ENCODE measurements around the gene SIPA1L2.
"Not testable (repeated sequence)": the region's sequence is repeated elsewhere in the genome, so short reads cannot be mapped to it uniquely, and the experiment has no call there.

SIPA1L2 gene

DNA sequence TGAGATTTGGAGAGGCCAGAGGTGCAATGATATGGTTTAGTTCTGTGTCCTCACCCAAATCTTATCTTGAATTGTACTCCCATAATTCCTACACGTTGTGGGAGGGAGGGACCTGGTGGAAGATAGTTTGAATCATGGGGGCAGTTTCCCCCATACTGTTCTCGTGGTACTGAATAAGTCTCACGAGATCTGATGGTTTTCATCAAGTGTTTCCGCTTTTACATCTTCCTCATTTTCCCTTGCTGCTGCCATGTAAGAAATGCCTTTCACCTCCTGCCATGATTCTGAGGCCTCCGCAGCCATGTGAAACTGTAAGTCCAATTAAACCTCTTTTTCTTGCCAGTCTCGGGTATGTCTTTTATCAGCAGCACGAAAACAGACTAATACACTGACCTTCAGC, 17.1 kb downstream of the SIPA1L2 start:
- DNase-seq, result not testable (repeated sequence)

GRCh38 chr1:232611834-232612233, 18.1 kb downstream of the SIPA1L2 start:
- no peak for DNase-seq

DNA sequence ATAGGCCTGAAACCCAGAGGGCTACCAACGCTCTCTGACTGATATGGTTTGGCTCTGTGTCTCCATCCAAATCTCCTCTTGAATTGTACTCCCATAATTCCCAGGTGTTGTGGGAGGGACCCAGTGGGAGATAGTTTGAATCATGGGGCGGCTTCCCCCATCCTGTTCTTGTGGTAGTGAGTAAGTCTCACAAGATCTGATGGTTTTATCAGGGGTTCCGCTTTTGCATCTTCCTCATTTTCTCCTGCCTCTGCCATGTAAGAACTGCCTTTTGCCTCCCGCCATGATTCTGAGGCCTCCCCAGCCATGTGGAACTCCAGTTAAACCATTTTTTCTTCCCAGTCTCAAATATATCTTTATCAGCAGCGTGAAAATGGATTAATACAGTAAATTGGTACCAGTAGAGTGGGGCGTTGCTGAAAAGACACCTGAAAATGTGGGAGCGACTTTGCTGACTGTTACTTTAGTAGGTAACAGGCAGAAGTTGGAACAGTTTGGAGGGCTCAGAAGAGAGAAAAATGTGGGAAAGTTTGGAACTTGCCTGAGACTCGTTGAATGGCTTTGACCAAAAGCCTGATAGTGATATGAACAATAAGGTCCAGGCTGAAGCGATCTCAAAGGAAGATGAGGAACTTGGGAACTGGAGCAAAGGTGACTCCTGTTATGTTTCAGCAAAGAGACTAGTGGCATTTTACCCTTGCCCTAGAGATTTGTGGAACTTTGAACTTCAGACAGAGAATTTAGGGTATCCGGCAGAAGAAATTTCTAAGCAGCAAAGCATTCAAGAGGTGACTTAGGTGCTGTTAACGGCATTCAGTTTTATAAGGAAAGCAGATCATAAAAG, 18.8 kb downstream of the SIPA1L2 start:
- DNase-seq, result not testable (repeated sequence)

- DNase-seq, result no peak
Observed at GRCh38 chr1:232610192-232610901, 19.6 kb downstream of the SIPA1L2 start.

DNA sequence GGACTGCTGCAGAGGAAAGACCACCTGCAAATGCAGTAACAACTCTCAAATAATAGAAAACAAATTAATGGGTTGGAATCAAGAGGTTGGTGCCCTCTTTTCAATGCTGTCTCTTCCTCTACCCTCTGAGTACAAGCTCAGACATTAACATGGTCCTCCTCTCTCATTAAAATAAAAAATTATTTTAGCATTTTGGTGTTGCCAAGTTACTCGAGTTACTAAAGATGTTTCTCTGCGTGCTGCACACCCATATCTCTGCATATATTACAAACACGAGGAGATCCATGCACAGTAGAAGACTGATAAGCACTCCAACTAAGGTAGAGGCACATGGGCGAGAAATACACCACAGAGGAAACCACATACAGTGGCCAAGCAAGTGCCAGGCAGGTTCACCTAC, 21.5 kb downstream of the SIPA1L2 start:
- DNase-seq, result no peak

GRCh38 chr1:232602622-232603021, 27.3 kb downstream of the SIPA1L2 start:
- no peak for DNase-seq

DNA sequence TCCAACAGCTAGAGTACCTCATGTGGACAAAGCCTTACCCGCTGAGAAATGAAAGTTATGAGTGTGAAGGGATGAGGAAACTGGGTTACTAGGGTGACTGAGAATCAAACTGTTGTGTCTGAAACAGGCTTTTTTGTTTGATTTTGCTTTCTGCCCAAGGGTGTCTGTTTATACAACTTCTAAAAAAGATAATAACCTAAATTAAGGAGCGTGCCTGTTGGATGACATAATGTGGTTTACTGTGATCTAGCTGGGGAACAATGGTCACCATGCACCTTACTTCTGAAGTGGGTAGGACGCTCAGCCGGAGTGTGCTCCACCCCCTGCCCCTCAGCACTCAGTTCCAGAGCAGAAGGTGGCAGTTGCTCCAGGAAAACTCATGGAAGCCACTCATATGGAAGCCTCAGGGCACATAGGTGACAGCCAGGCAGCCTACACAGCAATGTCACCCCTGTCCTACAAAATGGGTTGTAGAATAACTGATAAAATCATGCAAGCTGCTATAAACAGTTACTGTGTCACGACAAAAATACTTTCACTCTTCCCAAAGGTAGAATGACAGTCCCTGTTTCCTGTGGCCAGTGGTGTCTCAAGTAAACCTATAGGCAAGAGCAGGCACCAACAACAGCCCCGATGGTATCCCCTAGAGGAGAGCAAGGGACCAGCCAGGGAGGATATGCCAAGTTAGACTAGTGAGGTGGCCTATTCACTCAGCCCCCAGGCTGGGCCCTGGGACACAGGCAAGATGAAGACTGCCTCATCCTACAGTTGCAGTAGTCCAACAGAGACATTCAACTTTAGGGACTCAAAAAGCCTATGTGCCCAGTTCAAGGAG, 29.3 kb downstream of the SIPA1L2 start:
- DNase-seq, result no peak

DNA sequence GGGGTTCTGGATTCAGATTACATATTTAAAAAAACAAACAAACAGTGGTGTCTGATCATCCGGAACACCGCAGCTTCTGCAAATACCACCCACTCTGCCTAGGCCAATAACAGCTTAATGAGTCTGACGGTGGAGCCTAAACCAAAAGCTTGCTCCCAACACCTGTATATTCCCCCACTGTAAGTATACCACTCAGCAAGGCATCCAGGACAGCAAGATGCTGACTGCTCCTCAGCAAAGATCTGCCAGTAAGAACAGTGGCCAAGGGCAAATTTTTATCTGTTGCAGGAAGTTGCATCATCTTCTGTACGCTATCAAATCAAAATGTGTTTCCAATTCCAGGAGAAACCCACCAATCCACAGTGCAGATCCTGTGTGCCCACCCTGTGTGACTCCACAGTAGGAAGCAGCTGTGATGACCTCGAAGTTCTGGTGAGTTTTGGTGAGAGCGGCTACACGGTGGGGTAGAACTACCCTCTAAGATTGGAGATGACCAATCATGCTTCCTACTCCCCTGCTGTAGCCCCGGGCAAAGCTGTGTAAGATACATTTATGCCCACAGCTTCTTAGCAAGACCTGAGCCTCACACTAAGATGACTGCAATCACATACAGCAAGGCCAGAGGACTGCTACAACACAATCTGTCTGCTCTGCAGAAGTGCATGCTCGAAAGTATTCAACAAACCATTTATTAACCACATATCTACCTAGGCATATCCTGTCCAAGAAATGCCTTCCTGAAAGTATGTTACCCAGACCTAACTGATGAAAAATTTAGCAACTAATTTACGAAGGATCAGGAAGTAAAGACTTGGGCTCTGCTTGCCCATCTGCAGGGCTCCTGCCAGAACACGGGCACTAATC, 30.5 kb downstream of the SIPA1L2 start:
- DNase-seq, result no peak

GRCh38 chr1:232598837-232599177, 31.1 kb downstream of the SIPA1L2 start:
- DNase-seq, result no peak

DNA sequence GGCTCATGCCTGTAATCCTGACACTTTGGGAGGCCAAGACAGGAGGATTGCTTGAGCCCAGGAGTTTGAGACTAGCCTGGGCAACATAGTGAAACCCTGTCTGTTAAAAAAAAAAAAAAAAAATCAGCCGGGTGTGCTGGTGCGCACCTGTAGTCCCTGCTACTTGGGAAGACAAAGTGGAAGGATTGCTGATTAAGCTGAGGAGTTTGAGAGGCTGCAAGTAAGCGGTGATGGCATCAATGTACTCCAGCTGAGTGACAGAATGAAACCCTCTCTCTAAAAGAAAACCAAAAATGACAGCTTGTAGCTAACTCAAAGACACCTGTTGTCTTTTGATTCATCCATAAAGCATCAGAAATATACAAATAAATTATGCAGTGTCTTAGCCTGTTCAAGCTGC, 31.8 kb downstream of the SIPA1L2 start:
- no peak for DNase-seq

DNA sequence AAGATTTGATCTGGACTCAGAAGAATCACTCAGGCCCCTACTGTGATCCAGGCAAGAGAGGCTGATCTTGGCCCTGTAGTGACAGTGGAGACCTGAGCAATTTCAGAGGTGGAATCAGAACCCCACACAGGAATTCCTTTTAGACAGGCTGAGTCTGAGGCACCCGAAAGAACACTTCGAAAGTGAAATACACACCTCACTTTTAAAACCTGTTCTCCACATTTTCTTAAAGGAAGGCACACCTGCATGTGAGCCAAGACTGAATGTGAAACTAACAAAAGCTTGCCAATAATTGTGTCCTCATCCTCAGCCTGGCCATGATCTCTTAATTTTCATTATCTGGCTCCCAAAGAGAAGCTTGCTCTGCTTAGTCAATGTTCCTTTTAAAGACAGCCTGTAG, 32.2 kb downstream of the SIPA1L2 start:
- no peak for DNase-seq

DNA sequence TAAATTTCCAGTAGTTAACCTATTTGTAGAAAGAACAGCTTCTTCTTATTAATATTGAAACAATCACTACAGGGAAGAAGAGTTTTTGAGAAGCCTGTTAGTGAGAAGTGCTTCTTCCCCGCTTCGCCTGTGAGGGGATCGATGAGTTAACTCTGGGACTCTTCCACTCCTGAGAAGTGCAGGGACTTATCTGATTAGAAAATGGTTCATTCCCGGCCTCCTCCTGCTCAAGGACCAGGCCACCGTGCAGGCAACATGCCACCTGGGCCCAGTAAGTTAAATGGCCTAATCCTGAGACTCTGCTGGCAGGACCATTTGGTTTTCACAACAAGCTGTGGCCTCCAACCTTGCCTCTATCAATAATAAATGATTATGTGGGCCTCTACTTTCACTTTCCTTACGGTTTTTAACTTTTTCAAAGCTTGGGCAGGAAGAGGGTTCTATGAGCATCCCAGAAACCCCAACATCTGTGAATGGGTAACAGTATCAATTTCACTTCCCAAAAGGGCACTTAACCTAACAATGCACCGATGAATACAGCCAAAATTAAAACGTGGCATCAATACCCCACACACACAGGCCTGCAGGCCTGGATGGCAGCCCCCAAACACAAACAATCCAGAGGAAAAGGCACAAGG, 33.1 kb downstream of the SIPA1L2 start:
- no peak for DNase-seq

GRCh38 chr1:232594768-232595698, 34.9 kb downstream of the SIPA1L2 start:
- DNase-seq, result no peak

DNA sequence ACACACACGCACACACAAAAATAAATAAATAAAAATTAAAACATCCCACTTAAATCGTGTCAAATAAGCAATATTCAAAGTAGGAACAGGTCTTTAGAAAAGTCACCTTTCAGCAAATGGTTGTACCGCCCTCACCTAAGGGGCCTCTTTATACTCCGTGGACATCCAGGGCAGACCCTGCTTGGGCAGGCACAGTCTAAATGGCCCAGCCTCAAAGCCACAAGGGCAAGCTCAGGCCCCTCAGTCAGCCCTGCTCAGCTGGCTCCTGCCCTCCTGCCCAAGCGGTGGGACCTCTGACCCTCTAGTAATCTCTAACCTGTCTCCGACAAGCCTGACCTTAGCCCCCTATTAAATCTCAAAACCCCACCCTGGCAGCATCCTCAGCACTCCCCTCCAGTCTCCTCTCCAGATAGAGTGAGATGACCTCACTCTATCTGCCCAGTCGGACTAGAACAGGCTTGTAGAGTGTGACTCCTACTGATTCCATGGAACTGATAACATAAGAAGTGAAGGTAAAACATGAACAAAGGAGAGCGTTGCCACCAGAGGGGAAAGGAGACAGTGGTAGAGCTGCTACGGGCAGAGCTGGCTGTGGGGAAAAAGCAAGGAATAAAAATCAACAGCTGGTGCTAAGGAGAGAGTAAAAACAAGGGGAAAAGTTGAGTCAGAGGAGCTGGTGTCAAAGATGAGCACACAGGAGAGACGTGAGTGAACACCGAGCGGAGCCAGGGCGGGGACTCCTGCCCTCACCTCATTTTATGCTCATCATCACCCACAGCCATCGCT, 36.0 kb downstream of the SIPA1L2 start:
- DNase-seq, result no peak

DNA sequence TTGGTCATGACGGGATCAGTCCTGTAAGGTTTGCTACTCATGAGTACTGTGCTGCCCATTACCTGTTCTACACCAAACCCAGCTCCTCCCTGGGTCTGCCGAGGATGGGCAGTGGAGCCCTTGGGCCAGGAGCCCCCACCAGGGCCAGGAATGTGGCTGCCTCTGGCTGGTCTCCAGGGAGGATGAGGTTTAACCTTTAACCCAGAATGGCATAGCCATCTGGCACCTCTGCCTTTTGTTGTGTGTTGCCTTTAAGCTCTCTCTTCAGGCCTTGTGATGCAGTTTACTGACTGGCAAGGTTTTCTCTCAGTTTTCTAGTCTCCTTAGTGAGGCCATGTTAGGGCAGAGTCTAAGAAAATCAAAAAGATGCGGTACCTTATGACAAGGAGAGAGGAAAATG, 38.6 kb downstream of the SIPA1L2 start:
- DNase-seq, result no peak

- no peak for DNase-seq
Observed at GRCh38 chr1:232590744-232591082, 39.2 kb downstream of the SIPA1L2 start.

- DNase-seq, result no peak
Observed at GRCh38 chr1:232589812-232590743, 39.9 kb downstream of the SIPA1L2 start.

GRCh38 chr1:232589111-232589811, 40.7 kb downstream of the SIPA1L2 start:
- no peak for DNase-seq

All from stimulated activated CD8-positive, alpha-beta memory T cell treated with anti-CD3 and anti-CD28 coated beads, Interleukin-4, amount 100 ng/mL, for 48 hours (primary cell).